D721Med (cell line): Measurements from ENCODE around the gene PARM1.

Experiments used
- DNase-seq: peaks from one replicate; pipeline ENCODE4 v3.0.0; 2011; ENCODE audit warnings: low spot score; ENCODE audit not compliant: insufficient read length
- FAIRE-seq: peaks from 2 replicates; lab custom pipeline; 2011; peaks lifted over from hg19 to GRCh38; lab: Jason Lieb, UNC
- TF ChIP-seq, protein P1 (sequence below): IDR thresholded peaks from 2 replicates; pipeline ENCODE4 v1.5.1; 2012; ENCODE audit warnings: mild to moderate bottlenecking, control low read depth; ENCODE audit not compliant: insufficient read depth; ENCODE audit errors: missing control alignments

PARM1 gene

DNA sequence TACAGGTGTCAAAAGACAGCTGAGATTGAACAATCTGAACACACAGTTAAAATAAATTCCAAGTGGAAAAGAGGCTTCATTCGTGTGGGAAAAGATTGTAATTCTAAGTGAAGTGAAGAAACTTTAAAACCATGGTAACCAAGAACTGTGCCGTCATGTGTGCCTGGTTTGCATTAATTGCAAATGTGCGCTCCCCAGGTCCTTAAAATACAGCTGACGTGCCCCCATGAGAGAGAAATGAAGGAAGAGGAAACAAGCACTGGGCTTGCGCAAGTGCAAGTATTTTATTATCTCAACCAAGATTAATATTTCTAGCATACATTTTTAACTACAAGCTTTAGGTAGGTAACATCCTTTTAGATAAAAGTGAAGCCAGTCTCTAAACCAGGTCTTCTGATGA is 92.5 kb downstream of the PARM1 start:
- TF ChIP-seq, protein P1, sequence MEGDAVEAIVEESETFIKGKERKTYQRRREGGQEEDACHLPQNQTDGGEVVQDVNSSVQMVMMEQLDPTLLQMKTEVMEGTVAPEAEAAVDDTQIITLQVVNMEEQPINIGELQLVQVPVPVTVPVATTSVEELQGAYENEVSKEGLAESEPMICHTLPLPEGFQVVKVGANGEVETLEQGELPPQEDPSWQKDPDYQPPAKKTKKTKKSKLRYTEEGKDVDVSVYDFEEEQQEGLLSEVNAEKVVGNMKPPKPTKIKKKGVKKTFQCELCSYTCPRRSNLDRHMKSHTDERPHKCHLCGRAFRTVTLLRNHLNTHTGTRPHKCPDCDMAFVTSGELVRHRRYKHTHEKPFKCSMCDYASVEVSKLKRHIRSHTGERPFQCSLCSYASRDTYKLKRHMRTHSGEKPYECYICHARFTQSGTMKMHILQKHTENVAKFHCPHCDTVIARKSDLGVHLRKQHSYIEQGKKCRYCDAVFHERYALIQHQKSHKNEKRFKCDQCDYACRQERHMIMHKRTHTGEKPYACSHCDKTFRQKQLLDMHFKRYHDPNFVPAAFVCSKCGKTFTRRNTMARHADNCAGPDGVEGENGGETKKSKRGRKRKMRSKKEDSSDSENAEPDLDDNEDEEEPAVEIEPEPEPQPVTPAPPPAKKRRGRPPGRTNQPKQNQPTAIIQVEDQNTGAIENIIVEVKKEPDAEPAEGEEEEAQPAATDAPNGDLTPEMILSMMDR: no peak
- DNase-seq (no peak), FAIRE-seq (no peak)

DNA sequence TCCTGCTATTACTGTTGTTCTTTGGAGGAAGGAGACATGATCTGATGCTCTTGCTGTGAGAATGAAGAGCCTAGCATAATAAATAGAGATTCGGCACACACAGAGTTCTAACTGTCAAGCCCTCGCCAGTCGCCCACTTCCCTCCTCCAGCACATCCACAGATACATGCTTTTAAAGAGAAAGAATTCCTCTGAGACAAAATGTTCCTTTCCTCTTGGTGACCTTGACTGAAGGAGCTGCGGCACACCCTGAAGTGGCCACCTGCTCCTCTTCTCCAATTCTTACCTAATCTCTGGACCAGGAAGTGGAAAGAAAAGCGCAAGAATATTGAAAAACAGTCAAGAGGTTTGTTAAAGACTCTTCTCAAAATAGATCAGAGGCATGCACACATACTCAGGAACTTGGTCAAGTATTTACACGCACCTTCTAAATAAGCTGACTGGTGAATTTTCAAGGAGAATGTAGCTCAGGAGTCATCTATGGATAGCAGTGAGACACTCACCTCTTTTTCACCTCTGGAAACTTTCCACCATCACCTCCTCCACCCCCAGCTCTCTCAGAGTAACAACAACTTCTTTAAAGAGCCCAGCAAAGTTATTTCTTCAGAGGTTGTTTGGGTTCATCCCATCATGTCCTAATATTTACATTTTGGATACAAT is 95.4 kb downstream of the PARM1 start:
- TF ChIP-seq, protein P1: no peak
- FAIRE-seq (no peak), DNase-seq (no peak)

DNA sequence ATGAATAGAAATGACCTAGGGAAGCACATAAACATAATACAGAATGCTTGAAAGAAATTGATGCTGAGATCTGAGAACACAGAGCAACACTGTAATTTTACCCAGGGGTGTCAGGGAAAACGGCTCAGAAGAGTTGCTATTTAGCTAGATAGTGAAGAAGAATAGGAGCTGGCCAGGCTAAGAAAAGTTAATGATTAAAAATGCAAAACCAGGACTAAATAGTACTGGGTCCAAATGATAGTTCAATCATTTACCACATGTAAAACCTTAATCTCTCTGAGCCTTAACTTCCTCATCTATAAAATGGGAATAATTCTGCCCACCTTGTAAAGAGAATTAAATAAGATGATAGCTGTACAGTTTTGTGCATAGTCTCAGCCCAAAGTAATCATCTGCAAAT is 97.1 kb downstream of the PARM1 start:
- FAIRE-seq: no peak
- TF ChIP-seq, protein P1: no peak
- DNase-seq: no peak

DNA sequence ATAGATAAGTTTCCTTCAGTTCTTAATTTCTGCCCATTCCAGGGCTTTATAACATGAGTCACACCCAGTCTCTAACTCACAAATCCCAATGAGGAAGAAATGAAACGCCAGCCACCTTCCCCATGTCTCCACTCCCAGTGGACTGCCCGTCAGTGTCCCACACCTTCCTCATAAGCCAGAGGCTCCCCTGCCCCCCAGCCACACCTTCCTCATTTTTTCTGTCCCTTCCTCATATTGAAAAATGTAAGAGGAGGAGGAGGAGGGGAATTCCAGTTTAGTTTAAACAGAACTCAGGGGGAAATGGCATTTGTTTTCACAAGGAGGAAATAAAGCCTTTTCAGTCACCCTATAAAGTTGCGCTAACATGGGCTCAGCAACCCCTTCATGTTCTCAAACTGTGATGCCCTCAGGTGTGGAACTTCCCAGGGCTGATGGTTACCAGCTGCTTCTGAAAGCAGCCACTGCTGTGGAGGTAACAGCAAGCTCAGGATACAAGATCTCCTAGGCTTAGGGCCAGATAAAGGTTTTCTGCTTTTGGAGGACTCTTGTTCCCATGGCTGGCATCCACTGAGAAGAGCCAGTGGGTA is 97.8 kb downstream of the PARM1 start:
- no peak for FAIRE-seq
- TF ChIP-seq, protein P1: no peak
- no peak for DNase-seq

DNA sequence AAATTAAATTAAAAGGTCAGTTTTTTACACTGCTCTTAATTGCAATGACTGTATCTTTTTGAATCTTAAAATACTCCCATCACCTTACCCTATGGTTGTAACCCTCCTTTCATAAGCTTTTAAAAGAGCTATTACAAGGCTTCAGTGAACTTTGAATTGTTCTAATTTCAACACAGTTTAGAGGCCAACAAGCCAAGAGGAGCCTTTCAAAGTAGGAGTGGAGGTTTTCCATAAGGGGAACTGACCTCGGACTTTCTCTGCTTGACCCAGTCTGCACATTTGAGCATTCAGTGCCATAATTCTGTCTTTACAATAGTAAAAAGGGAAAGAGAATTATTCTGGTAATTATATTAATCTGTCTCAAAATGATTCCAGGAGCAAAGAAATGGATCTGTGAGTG is 98.9 kb downstream of the PARM1 start:
- DNase-seq: no peak
- TF ChIP-seq, protein P1: no peak
- FAIRE-seq: no peak

DNA sequence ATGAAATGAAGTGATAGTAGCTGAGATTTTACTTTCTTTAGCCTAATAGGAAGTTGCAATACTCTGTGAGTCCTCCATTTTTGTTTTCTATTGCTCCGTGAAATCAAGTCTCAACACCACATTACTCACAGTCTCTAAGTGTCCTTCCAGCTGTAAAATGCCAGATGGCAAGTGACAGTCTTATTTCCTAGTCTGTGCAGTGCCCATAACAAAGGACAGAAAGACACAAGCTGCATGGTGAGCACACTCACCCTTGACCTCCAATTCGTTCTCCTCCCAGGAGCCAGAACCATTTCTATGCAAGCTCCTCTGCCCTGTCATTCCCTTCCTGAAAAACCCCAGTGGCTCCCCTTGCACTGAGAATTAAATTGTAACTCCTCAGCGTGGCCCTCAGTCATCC is 101.6 kb downstream of the PARM1 start:
- TF ChIP-seq, protein P1: no peak
- DNase-seq: no peak
- FAIRE-seq: no peak

DNA sequence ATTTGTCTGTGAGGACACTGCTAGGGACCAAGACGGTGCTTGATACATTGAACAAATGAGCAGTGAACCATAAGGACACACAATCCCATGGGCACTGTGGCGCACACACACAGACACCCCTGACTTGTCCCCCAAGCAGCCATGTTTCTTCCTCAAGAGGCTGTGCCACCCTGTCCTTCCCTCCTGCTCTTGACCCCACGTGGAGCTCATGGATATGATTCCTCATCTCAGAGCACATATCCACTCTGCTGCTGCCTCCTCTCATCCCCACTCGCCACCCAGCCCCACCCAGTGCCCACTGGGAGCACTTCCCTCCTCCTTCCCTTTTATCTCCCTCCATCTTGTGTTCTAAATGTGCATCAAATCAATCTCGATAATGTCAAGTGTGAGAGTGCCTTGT is 102.4 kb downstream of the PARM1 start:
- no peak for FAIRE-seq
- TF ChIP-seq, protein P1: no peak

More for the DNA sequence above, 102.4 kb downstream of the PARM1 start:
- no peak for DNase-seq
